GM19324 (cell line): ENCODE results near the gene CD46.

Experiments
- ATAC-seq: cut with Tn5 transposase; IDR thresholded peaks from one replicate; pipeline ENCODE4 v1.9.1; 2021; ENCODE audit warnings: mild to moderate bottlenecking, moderate library complexity; ENCODE audit not compliant: unreplicated experiment, low FRiP score

CD46 gene

GRCh38 chr1:207812778-207813511 is 61.1 kb downstream of the CD46 start:
- no peak for ATAC-seq

- no peak for ATAC-seq
Observed at GRCh38 chr1:207813512-207813881, 61.6 kb downstream of the CD46 start.

GRCh38 chr1:207813946-207814345 is 62.1 kb downstream of the CD46 start:
- ATAC-seq: no peak

- no peak for ATAC-seq
Observed at GRCh38 chr1:207814469-207814868, 62.6 kb downstream of the CD46 start.

GRCh38 chr1:207815466-207815865 is 63.6 kb downstream of the CD46 start:
- ATAC-seq: no peak

GRCh38 chr1:207815913-207816291 is 64.0 kb downstream of the CD46 start:
- no peak for ATAC-seq

- no peak for ATAC-seq
Observed at GRCh38 chr1:207817166-207817565, 65.3 kb downstream of the CD46 start.

- no peak for ATAC-seq
Observed at GRCh38 chr1:207817778-207818751, 66.2 kb downstream of the CD46 start.

- no peak for ATAC-seq
Observed at GRCh38 chr1:207818971-207819451, 67.2 kb downstream of the CD46 start.

- ATAC-seq: no peak
Observed at GRCh38 chr1:207820568-207821463, 69.0 kb downstream of the CD46 start.

GRCh38 chr1:207821464-207822045 is 69.7 kb downstream of the CD46 start:
- ATAC-seq: no peak

GRCh38 chr1:207822124-207822601 is 70.3 kb downstream of the CD46 start:
- peak; percentile 41 for ATAC-seq

GRCh38 chr1:207822602-207823451 is 71.0 kb downstream of the CD46 start:
- peak; percentile 71 for ATAC-seq

- no peak for ATAC-seq
Observed at GRCh38 chr1:207823531-207823879, 71.7 kb downstream of the CD46 start.

- no peak for ATAC-seq
Observed at GRCh38 chr1:207823880-207824566, 72.2 kb downstream of the CD46 start.

GRCh38 chr1:207824691-207825408 is 73.0 kb downstream of the CD46 start:
- ATAC-seq: no peak

GRCh38 chr1:207825409-207825695 is 73.5 kb downstream of the CD46 start:
- ATAC-seq: no peak
